Islet of Langerhans (tissue), 1 donor: ENCODE data around the gene TMEM37.

Experiments
- FAIRE-seq: peaks from one replicate; lab custom pipeline; 2011; peaks lifted over from hg19 to GRCh38; lab: Jason Lieb, UNC

TMEM37 gene

GRCh38 chr2:119480718-119481142 is 49.1 kb downstream of the TMEM37 start:
- no peak for FAIRE-seq

DNA sequence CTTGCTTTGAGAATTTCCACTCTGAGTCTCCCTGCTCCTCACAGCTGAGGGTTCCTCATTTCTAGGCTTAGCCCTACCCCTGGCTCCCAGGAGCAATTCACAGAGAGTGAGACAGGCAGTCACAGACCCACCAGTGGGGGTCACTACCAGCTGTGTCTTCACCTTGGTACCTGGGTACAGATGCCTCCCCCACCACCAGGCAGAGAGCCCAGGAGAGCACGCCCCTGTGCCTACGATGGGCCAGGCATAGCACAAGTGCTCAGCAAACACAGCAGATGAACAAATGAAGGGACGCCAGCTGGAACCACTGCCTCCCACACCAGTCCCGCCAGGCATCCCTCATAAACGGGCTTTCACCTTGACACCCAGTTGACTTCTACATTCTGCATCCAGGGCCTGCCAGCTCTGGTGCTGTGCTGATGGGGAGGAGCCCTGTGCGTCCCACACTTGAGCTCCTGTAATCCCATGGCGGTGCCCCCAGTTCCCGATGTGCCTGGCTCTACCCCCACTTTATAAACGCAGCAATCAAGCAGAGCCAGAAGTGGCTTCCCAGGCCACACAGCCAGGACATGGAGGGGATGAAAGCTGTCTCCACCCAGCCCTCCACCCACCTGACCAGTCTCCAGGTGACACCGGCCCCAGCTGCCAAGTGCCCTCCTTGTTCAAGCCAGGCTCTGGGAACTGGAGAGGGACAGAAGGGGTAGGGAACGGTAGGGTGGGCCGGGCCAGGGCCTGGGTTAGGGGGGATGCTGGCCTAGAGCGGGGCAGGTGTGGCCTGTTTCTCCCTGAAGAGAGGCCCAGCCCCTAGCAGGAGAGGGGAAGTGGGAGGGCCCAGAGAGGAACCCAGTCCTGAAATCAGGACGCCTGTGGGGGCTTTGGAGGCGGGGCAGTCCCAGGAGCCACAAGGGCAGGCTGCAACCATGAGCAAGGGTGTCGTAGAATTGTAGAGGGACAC is 50.1 kb downstream of the TMEM37 start:
- no peak for FAIRE-seq

GRCh38 chr2:119482481-119483394 is 51.1 kb downstream of the TMEM37 start:
- FAIRE-seq, result no peak

GRCh38 chr2:119483395-119483753 is 51.7 kb downstream of the TMEM37 start:
- FAIRE-seq, result no peak

GRCh38 chr2:119483896-119484718 is 52.5 kb downstream of the TMEM37 start:
- FAIRE-seq, result no peak

DNA sequence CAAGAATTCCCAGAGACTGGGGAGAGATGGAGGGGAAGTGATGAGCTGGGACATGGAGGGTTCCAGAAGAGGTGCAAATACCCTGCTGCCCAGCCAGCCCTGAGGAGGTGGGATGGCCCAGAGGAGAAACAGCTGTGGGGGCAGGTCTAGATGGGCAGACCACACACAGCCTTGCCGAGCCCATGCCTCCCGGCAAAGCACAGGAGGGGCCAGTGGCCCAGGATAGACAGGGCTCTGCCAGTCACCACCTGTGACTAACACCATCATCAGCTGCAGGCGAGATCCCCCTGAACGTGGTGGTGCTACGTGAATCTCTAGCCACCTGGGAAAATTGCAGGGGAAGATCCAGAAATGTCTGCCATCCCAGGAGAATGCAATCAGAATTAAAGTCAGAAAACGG is 53.2 kb downstream of the TMEM37 start:
- no peak for FAIRE-seq

GRCh38 chr2:119485336-119486110 is 53.9 kb downstream of the TMEM37 start:
- FAIRE-seq, result no peak

DNA sequence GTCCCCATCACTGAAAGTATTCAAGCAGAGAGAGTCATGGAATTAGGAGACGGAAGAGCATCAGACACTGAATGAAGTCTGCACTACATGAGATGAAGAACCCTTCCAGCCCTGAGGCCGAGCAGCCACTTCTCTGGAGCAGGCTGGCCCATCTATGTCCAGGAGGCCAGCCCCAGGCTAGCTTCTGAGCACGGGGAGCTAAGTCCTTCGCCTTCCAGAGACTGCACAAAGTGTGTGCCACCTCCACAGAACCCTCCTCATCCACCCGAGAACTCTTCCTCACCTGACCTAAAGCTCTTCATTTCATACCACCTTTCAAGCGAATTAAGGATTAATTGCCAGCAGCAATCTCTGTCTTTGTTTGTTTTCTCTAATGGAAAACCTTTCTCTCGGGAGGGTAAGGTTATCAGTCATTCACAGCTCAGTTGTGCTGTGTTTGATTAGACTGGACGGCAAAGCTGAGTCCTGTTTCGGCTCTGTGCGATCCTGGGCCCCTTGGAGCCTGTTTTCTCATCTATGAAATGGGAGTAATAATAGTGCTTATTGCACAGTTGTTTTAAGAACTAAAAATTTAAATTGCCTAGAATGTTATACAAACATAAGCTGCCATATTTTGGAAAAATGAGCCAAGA is 54.7 kb downstream of the TMEM37 start:
- peak; percentile 98 for FAIRE-seq

- no peak for FAIRE-seq
Observed at GRCh38 chr2:119486886-119487285, 55.2 kb downstream of the TMEM37 start.

DNA sequence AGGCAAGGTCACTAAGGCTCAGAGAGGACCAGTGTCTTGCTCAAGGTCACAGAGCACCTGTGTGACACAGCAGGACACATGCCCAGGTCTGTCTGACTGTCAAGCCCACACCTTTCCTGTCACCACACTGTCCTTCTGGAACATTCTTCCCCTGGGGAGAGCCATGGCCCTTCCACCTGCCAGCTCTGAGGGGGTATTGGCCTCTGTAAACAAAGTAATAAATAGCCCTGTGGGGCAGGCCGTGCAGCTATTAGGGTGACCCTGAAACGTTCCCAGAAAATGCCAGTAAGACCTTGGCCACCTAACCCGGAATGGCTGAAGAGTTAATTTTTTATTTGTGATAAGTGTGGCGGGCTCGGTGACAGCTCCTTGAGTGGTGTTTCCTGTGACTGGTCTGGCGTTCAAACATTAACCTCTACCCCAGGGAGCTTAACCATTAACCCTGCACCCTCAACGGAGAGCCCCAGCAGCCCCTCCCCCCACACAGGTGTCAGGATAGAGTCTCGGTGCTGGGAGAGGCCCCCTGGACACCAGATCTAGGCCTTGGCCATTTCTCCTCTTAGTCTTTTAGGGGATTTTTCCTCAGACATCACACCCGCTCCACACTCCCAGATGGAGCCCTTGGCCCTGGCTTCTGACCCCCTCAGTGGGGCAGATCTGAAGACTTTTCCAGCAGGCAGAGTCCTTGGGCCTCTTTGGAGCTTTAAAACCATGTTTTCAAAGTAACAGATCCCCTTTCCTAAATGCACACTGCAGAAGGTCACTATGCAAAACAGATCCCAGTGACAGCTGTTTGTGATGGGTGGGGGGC is 56.0 kb downstream of the TMEM37 start:
- FAIRE-seq, result peak; percentile 96
